ENCODE results near the gene NFE2L2.
"Not testable (repeated sequence)": the region's sequence is repeated elsewhere in the genome, so short reads cannot be mapped to it uniquely, and the experiment has no call there.

Gene NFE2L2

DNA sequence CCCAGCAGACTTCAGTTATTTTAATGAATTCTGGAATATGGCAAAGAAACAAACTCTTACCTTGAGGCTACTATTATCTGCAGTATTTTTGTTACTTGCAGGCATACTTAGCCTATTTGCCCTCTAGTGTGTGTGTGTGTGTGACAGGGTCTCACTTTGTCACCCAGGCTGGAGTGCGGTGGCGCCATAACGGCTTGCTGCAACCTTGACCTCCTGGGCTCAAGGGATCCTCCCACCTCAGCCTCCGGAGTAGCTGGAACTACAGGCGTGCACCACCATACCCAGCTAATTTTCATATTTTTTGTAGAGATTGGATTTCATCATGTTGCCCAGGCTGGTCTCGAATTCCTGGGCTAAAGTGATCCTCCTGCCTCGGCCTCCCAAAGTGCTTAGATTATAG is 64.1 kb downstream of the NFE2L2 start:
- not testable (repeated sequence) for H3K36me3 Mint-ChIP-seq (ENCODE audit: low read depth); H3K27me3 Mint-ChIP-seq (ENCODE audit: low read depth); H3K4me3 Mint-ChIP-seq; H3K4me1 Mint-ChIP-seq (ENCODE audit: low read depth); H3K27ac Mint-ChIP-seq; DNase-seq (ENCODE audit: low spot score); H3K9me3 Mint-ChIP-seq

DNA sequence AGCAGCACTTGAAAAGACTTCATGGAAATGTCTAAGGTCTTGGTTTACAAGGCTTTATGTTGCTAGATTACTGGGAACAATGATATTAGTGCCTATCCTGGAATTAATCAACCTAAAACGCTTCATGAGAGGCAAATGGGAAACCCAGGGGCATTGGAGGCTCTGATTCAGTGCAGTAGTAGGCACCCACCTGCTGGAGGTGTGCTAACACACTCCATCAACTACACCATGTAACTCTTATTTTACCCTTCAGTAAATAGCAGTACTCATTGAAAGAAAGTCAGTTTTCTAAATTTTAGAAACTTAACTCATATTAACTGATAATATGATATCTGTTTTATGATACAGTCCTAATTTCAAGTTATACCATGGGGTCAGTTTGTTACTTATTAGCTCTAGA is 69.3 kb downstream of the NFE2L2 start:
- H3K36me3 Mint-ChIP-seq (ENCODE audit: low read depth) = no peaks in the 10 kb centered on the region
- H3K4me3 Mint-ChIP-seq = no peak overlapping the region
- no peak for DNase-seq (ENCODE audit: low spot score)
- no peaks in the 10 kb centered on the region for H3K27me3 Mint-ChIP-seq (ENCODE audit: low read depth)
- H3K9me3 Mint-ChIP-seq = no peaks in the 10 kb centered on the region
- no peak overlapping the region for H3K27ac Mint-ChIP-seq
- H3K4me1 Mint-ChIP-seq (ENCODE audit: low read depth) = peaks cover 2% of the 10 kb centered on the region

- no peak for DNase-seq (ENCODE audit: low spot score)
- H3K9me3 Mint-ChIP-seq = no peaks in the 10 kb centered on the region
- H3K4me3 Mint-ChIP-seq = no peak overlapping the region
- H3K27ac Mint-ChIP-seq = no peak overlapping the region
- H3K27me3 Mint-ChIP-seq (ENCODE audit: low read depth) = no peaks in the 10 kb centered on the region
- no peaks in the 10 kb centered on the region for H3K36me3 Mint-ChIP-seq (ENCODE audit: low read depth)
- peaks cover 2% of the 10 kb centered on the region for H3K4me1 Mint-ChIP-seq (ENCODE audit: low read depth)
Measured at GRCh38 chr2:177193240-177193639, 71.3 kb downstream of the NFE2L2 start.

DNA sequence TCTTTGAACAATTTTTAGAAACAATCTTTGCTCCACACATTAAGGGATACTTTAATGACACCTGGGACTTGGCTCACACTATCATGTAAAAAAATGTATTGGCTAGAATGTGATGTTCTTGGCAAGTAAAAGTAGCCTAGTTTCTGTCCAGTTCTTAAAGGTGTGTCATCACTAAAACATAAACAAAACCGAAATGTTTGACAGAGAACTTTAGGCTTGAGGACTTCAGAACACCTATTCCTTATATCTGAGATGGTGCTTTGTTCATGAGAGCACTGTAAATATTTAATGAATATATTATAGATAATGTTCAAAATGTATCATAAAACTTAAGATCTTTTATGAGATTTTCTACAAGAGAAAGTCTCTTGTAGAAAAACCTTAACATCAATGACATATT is 71.7 kb downstream of the NFE2L2 start:
- no peaks in the 10 kb centered on the region for H3K36me3 Mint-ChIP-seq (ENCODE audit: low read depth)
- DNase-seq (ENCODE audit: low spot score) = no peak
- H3K9me3 Mint-ChIP-seq = no peaks in the 10 kb centered on the region
- no peak overlapping the region for H3K27ac Mint-ChIP-seq
- H3K27me3 Mint-ChIP-seq (ENCODE audit: low read depth) = no peaks in the 10 kb centered on the region
- H3K4me1 Mint-ChIP-seq (ENCODE audit: low read depth) = peaks cover 2% of the 10 kb centered on the region
- no peak overlapping the region for H3K4me3 Mint-ChIP-seq

GRCh38 chr2:177190941-177191340 is 73.6 kb downstream of the NFE2L2 start:
- Mint-ChIP-seq H3K4me3 (no peak overlapping the region), H3K4me1 (ENCODE audit: low read depth) (peaks cover 3% of the 10 kb centered on the region), H3K36me3 (ENCODE audit: low read depth) (no peaks in the 10 kb centered on the region), H3K27me3 (ENCODE audit: low read depth) (peaks cover 6% of the 10 kb centered on the region), H3K9me3 (no peaks in the 10 kb centered on the region), H3K27ac (no peak overlapping the region)
- no peak for DNase-seq (ENCODE audit: low spot score)

DNA sequence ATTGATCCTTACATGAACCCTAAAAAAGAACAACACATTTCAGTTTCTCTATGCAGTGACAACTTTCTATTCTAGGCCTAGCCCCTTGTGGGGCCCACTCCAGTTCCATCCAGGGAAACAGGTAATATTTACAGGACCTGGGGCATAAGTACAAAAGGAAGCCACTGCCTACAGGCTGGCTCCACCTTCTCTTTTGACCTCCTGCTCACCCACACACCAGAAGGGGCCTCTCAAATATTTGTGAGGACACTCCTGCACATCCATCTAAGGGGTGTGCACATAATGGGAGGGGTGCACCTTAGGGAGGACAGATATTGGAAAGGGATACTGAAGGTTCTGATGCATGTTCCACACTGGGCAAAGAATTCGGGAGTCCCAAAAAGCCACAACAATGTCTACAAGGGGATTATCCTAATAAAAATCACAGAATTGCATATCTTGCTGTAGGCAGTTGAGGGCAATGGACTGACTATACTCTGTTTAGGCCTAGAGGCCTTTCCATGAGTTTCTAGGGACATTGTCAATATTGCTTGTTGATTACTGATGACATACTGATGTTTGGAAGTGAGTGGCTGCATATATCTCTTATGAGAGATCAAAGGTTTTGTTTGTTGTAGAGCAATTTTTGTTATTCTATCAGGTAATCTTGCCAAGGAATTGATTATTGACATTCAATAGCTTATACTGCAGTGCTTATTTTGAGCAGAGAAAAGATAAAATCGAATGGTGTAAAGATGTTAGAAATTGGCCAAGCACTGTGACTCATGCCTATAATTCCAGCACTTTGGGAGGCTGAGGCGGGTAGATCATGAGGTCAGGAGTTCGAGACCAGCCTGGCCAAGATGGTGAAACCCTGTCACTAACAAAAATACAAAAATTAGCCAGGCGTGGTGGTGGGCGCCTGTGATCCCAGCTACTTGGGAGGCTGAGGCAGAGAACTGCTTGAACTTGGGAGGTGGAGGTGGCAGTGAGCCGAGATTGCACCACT is 75.8 kb downstream of the NFE2L2 start:
- no peak overlapping the region for H3K27ac Mint-ChIP-seq
- no peak for DNase-seq (ENCODE audit: low spot score)
- H3K4me3 Mint-ChIP-seq = no peak overlapping the region
- H3K4me1 Mint-ChIP-seq (ENCODE audit: low read depth) = peaks cover 3% of the 10 kb centered on the region
- H3K9me3 Mint-ChIP-seq = no peaks in the 10 kb centered on the region
- peaks cover 9% of the 10 kb centered on the region for H3K27me3 Mint-ChIP-seq (ENCODE audit: low read depth)
- no peaks in the 10 kb centered on the region for H3K36me3 Mint-ChIP-seq (ENCODE audit: low read depth)

GRCh38 chr2:177187631-177188312 is 76.8 kb downstream of the NFE2L2 start:
- H3K9me3 Mint-ChIP-seq = no peaks in the 10 kb centered on the region
- no peak for DNase-seq (ENCODE audit: low spot score)
- peaks cover 1% of the 10 kb centered on the region for H3K4me1 Mint-ChIP-seq (ENCODE audit: low read depth)
- no peak overlapping the region for H3K4me3 Mint-ChIP-seq
- H3K27ac Mint-ChIP-seq = no peak overlapping the region
- peaks cover 14% of the 10 kb centered on the region for H3K27me3 Mint-ChIP-seq (ENCODE audit: low read depth)
- H3K36me3 Mint-ChIP-seq (ENCODE audit: low read depth) = no peaks in the 10 kb centered on the region

DNA sequence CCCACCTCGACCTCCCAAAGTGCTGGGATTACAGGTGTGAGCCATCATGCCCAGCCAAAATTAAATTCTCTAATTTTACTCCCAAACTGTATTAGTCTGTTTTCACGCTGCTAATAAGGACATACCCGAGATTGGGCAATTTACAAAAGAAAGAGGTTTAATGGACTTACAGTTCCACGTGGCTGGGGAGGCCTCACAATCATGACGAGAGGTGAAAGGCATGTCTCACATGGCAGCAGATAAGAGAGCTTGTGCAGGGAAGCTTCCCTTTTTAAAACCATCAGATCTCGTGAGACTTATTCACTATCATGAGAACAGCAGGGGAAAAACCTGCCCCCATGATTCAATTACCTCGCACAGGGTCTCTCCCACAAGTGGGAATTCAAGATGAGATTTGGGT is 78.5 kb downstream of the NFE2L2 start:
- not testable (repeated sequence) for H3K27ac Mint-ChIP-seq; H3K36me3 Mint-ChIP-seq (ENCODE audit: low read depth); H3K4me1 Mint-ChIP-seq (ENCODE audit: low read depth); H3K4me3 Mint-ChIP-seq; DNase-seq (ENCODE audit: low spot score); H3K9me3 Mint-ChIP-seq
- peaks cover 24% of the 10 kb centered on the region for H3K27me3 Mint-ChIP-seq (ENCODE audit: low read depth)

GRCh38 chr2:177184606-177185005 is 79.9 kb downstream of the NFE2L2 start:
- H3K27me3 Mint-ChIP-seq (ENCODE audit: low read depth) = peaks cover 28% of the 10 kb centered on the region
- no peaks in the 10 kb centered on the region for H3K36me3 Mint-ChIP-seq (ENCODE audit: low read depth)
- H3K27ac Mint-ChIP-seq = no peak overlapping the region
- peaks cover 1% of the 10 kb centered on the region for H3K4me1 Mint-ChIP-seq (ENCODE audit: low read depth)
- DNase-seq (ENCODE audit: low spot score) = no peak
- no peak overlapping the region for H3K4me3 Mint-ChIP-seq
- H3K9me3 Mint-ChIP-seq = no peaks in the 10 kb centered on the region

- Mint-ChIP-seq H3K27ac (no peak overlapping the region), H3K27me3 (ENCODE audit: low read depth) (peaks cover 33% of the 10 kb centered on the region), H3K4me3 (no peak overlapping the region), H3K4me1 (ENCODE audit: low read depth) (peaks cover 1% of the 10 kb centered on the region), H3K36me3 (ENCODE audit: low read depth) (no peaks in the 10 kb centered on the region), H3K9me3 (no peaks in the 10 kb centered on the region)
- DNase-seq (ENCODE audit: low spot score) = no peak
Measured at GRCh38 chr2:177183860-177184259, 80.7 kb downstream of the NFE2L2 start.

Measured in T-helper 2 cell treated with Interferon-gamma antibody and Interleukin-4, amounts not matched to agents 5 μg/mL and 100 μg/mL, for 36 hours (primary cell).